ENCODE data around the gene TMEM204. TPM values are rescaled to one million over a fixed set of nuclear protein-coding genes. Genes with fewer than 3 reads are reported as not detected.

Gene TMEM204
- total RNA-seq, 4 donors from 2014 or later: 4.3 to 32.4 (median 7.9) TPM

DNA sequence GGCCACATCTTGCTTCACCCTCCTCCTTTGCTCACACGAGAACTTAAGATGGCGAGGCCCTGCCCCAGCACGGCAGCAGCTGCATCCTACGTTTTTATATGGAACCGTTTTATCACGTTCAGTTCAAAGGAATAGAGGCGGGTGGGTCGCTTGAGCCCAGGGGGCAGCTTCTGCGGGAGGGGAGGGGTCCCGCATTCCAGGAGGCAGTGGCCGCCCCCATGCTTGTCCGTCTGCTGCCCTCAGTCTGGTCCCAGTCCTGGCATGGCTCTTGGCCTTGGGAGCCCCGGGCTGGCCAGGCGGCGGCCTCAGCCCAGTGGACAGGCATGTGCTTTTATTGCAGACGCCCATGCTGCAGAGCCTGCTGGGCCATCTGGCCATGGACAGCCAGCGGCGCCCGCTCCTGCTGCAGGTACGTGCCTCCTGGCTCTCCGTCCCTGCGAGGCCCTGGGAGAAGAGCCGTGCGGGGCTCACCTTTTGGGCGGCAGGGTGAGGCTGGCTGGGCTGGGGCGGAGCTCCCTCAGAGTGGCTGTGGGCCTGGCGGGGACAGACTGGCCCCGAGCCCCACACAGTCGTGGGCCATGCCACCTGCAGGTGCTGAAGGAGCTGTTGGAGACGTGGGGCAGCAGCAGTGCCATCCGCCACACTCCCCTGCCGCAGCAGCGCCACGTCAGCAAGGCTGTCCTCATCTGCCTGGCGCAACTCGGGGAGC, 33.6 kb upstream of the TMEM204 start:
- Histone ChIP-seq H3K27me3 (no peaks in the 10 kb centered on the region), H3K36me3 (peaks cover 38 to 93% (median 53%) of the 10 kb centered on the region in 3 donors), H3K9me3 (no peaks in the 10 kb centered on the region), H3K4me1 (peaks cover 0 to 8% (median 0%) of the 10 kb centered on the region in 3 donors), H3K27ac (no peak overlapping the region), H3K4me3 (no peak overlapping the region)
- WGBS, 2 donors: 84 to 85% methylated on average over 4 to 15 of the region's 36 CpGs
- no peak for TF ChIP-seq POLR2A (IDR thresholded peaks at IDR 0.05)
- TF ChIP-seq, protein P1, sequence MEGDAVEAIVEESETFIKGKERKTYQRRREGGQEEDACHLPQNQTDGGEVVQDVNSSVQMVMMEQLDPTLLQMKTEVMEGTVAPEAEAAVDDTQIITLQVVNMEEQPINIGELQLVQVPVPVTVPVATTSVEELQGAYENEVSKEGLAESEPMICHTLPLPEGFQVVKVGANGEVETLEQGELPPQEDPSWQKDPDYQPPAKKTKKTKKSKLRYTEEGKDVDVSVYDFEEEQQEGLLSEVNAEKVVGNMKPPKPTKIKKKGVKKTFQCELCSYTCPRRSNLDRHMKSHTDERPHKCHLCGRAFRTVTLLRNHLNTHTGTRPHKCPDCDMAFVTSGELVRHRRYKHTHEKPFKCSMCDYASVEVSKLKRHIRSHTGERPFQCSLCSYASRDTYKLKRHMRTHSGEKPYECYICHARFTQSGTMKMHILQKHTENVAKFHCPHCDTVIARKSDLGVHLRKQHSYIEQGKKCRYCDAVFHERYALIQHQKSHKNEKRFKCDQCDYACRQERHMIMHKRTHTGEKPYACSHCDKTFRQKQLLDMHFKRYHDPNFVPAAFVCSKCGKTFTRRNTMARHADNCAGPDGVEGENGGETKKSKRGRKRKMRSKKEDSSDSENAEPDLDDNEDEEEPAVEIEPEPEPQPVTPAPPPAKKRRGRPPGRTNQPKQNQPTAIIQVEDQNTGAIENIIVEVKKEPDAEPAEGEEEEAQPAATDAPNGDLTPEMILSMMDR (IDR thresholded peaks at IDR 0.05): no peak
- intact Hi-C loops (cut with DNase I): no loop called here
- DNase-seq: no peak

DNA sequence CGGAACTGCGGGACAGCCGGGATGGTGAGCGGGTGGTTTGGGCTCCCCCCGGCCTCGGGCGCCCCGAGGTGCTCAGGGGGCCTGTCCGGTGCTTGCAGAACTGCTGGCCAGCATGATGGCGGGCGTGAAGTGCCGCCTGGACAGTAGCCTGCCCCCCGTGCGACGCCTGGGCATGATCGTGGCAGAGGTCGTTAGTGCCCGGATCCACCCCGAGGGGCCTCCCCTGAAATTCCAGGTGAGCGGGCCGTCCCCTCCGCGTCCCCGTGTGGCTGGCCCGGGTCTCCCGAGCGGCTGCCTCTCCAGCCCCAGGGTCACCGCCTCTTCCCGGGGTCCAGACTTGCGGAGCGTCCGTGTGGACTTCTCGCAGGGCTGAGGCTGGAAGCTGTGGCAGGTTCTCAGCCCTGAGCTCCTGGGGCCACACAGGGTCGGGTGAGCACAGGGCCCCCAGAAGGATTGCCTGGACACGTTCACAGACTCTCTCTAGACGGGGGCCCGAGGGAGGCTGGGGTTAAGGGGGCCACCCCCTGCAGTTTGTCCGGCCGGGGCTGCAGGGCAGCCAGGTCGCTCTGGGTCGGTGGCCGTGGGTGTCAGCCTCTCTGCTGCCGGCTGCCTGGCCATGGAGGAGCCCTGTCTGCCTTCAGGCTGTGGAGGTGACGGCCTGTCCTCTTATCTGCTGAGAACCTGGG, 32.9 kb upstream of the TMEM204 start:
- 92% methylated on average over 9 of the region's 44 CpGs; no CpG with 5 or more reads in 1 of the 2 donors for WGBS, 2 donors
- no peak for DNase-seq
- H3K27ac ChIP-seq: no peak overlapping the region
- H3K4me1 ChIP-seq: peaks cover 0 to 1% (median 0%) of the 10 kb centered on the region in 3 donors
- intact Hi-C loops (cut with DNase I): no loop called here
- H3K27me3 ChIP-seq: no peaks in the 10 kb centered on the region
- TF ChIP-seq POLR2A (IDR thresholded peaks at IDR 0.05): no peak
- TF ChIP-seq, protein P1 (IDR thresholded peaks at IDR 0.05): no peak
- H3K36me3 ChIP-seq: peaks cover 35 to 93% (median 53%) of the 10 kb centered on the region in 3 donors
- H3K4me3 ChIP-seq: no peak overlapping the region
- H3K9me3 ChIP-seq: no peaks in the 10 kb centered on the region

GRCh38 chr16:1501630-1502029, 31.8 kb upstream of the TMEM204 start:
- peaks cover 35 to 93% (median 48%) of the 10 kb centered on the region in 3 donors for H3K36me3 ChIP-seq

DNA sequence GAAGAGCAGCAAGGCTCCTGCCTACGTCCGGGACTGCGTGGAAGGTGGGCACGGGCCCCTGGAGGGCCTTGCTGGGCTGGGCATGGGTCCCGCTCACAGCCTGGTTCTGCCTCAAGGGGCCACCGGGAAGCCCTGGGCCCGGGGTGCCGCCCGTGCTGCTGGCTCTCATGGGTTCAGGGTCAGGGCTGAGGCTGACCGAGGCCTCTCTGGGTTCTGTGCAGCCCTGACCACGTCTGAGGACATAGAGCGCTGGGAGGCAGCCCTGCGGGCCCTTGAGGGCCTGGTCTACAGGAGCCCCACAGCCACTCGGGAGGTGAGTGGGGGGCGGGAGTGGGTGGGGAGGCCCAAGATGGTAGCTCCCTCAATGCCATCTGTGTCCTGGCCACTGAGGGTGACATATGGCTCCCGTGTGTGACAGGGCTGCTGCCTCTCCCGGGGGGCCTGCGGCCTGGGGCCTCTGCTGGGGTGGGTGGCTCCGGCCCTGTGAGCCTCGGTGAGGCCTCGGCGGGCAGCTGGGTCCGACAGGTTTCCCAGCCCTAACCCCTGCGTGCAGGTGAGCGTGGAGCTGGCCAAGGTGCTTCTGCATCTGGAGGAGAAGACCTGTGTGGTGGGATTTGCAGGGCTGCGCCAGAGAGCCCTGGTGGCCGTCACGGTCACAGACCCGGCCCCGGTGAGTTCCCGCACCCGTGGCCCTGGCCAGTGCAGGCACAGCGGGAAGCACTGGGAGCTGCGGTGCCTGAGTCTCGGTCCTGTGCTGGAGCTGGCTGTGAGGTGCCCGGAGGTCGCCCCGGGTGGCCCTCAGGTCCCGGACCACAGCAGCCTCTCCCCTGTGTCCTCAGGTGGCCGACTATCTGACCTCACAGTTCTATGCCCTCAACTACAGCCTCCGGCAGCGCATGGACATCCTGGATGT, 31.1 kb upstream of the TMEM204 start:
- no peaks in the 10 kb centered on the region for H3K4me1 ChIP-seq
- no peak overlapping the region for H3K27ac ChIP-seq
- TF ChIP-seq, protein P1 (IDR thresholded peaks at IDR 0.05): no peak
- TF ChIP-seq POLR2A (IDR thresholded peaks at IDR 0.05): no peak
- H3K9me3 ChIP-seq: no peaks in the 10 kb centered on the region
- intact Hi-C loops (cut with DNase I): no loop called here
- H3K36me3 ChIP-seq: peaks cover 35 to 93% (median 45%) of the 10 kb centered on the region in 3 donors
- no peak for DNase-seq
- 95 to 100% methylated on average over 5 to 10 of the region's 42 CpGs for WGBS, 2 donors
- H3K27me3 ChIP-seq: no peaks in the 10 kb centered on the region
- H3K4me3 ChIP-seq: no peak overlapping the region

More at GRCh38 chr16:1501630-1502029, 31.8 kb upstream of the TMEM204 start:
- DNase-seq: no peak
- H3K27ac ChIP-seq: no peak overlapping the region
- H3K27me3 ChIP-seq: no peaks in the 10 kb centered on the region
- no peaks in the 10 kb centered on the region for H3K9me3 ChIP-seq
- no peaks in the 10 kb centered on the region for H3K4me1 ChIP-seq
- TF ChIP-seq, protein P1 (IDR thresholded peaks at IDR 0.05): no peak
- no peak for TF ChIP-seq POLR2A (IDR thresholded peaks at IDR 0.05)
- no peak overlapping the region for H3K4me3 ChIP-seq
- intact Hi-C loops (cut with DNase I): no loop called here
- no CpG with 5 or more reads among the region's 23 CpGs for WGBS, 2 donors

Data from esophagus squamous epithelium (tissue), 5 donors.